CD4-positive, alpha-beta T cell treated with Interleukin-15 for 4 hours (primary cell): Measurements from ENCODE around the gene KDM3B.
A peak's percentile ranks its signal among the peaks of the same experiment; 100 is the strongest.
"Not testable (repeated sequence)": the region's sequence is repeated elsewhere in the genome, so short reads cannot be mapped to it uniquely, and the experiment has no call there.

Experiments
- DNase-seq: peaks from one replicate; pipeline ENCODE4 v3.0.0-alpha.2; 2020; ENCODE audit warnings: low spot score

Gene KDM3B

GRCh38 chr5:138352071-138352721 lies at the start of gene KDM3B:
Gene KDM3B, plus strand, starts transcription at chr5:138352685. Its CDS starts 111 bp downstream, at chr5:138352796.
- peak; percentile 94 for DNase-seq

GRCh38 chr5:138303372-138303771 lies 49.1 kb upstream of the KDM3B start:
- no peak for DNase-seq

- DNase-seq: no peak
These were observed 46.7 kb upstream of the KDM3B start for GRCh38 chr5:138305797-138306196.

- DNase-seq: no peak
These were observed 36.7 kb upstream of the KDM3B start for GRCh38 chr5:138315751-138316278.

- no peak for DNase-seq
These were observed 36.1 kb upstream of the KDM3B start for GRCh38 chr5:138316355-138316754.

- DNase-seq: not testable (repeated sequence)
These were observed 34.3 kb upstream of the KDM3B start for GRCh38 chr5:138318211-138318610.

- DNase-seq: no peak
These were observed 21.6 kb upstream of the KDM3B start for GRCh38 chr5:138330813-138331448.

- DNase-seq: peak; percentile 97
These were observed 20.8 kb upstream of the KDM3B start, which contains the start of gene CDC25C for GRCh38 chr5:138331449-138332368. Gene CDC25C, minus strand, starts transcription at chr5:138331804. Its CDS starts 624 bp downstream, at chr5:138331180.

GRCh38 chr5:138334867-138335447 lies 17.5 kb upstream of the KDM3B start:
- no peak for DNase-seq

- no peak for DNase-seq
These were observed 15.4 kb upstream of the KDM3B start for GRCh38 chr5:138336952-138337684.

- peak; percentile 90 for DNase-seq
These were observed 14.6 kb upstream of the KDM3B start, which contains the start of gene FAM53C for GRCh38 chr5:138337685-138338410. Gene FAM53C, plus strand, starts transcription at chr5:138338266. Its CDS starts 3,070 bp downstream, at chr5:138341336.

GRCh38 chr5:138338411-138339090 lies 13.9 kb upstream of the KDM3B start:
- DNase-seq: no peak

GRCh38 chr5:138339091-138339456 lies 13.4 kb upstream of the KDM3B start:
- no peak for DNase-seq

GRCh38 chr5:138339464-138339863 lies 13.0 kb upstream of the KDM3B start:
- DNase-seq: no peak

GRCh38 chr5:138340008-138340407 lies 12.5 kb upstream of the KDM3B start:
- DNase-seq: no peak

- no peak for DNase-seq
These were observed 7.4 kb upstream of the KDM3B start for GRCh38 chr5:138344887-138345622.

GRCh38 chr5:138346889-138347288 lies 5.6 kb upstream of the KDM3B start:
- no peak for DNase-seq

GRCh38 chr5:138349852-138350562 lies 2.5 kb upstream of the KDM3B start:
- no peak for DNase-seq

GRCh38 chr5:138350563-138350890 lies 2.0 kb upstream of the KDM3B start:
- no peak for DNase-seq
